ENCODE data around the gene SLC2A4RG. TPM values are rescaled to one million over a fixed set of nuclear protein-coding genes. Genes with fewer than 3 reads are reported as not detected.
A peak's percentile ranks its signal among the peaks of the same experiment; 100 is the strongest.

SLC2A4RG gene
- total and polyA plus RNA-seq, 12 donors, result 7.9 to 210 (median 47.9) TPM

DNA sequence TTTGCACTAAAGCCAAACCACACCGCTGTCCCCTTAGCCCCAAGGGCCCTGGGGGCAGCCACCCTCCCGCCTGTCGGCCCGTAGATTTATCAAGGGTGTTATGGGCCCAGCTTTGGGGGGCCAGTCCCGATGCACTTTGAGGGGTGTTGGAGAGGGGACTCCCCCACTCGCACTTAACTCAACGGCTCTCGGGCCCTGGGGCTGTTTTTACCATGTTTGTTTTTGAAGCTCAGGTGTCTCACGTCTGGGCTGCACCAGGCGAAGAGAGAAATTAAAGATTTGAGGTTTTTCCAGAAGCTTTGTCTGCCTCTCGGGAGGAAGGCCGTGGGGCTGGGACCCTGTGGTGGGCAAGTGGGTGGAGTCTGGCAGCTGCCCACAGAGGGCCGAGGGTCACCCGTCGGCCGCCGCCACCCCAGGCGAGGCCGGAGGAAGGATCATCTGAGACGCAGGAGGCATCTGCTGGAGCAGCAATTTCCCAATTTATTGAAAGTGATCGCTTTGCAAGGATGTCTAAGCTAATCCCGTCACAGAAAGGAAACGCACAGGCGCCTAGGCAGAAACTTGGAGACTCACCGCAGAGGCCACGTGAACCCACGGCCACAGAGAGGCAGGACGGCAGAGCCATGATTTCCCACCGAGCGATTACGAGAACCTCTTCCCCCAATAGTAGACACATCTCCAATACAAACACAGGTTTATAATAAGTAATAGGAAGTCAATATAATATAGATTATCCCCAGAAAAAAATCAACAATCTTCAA lies 3.8 kb downstream of the SLC2A4RG start:
- Histone ChIP-seq H3K27me3 (no peaks in the 10 kb centered on the region), H3K4me1 (replicated peaks in 1 of 2) (peaks cover 29 to 32% of the 10 kb centered on the region in 2 donors), H3K36me3 (replicated peaks in 1 of 2) (peaks cover 0 to 29% of the 10 kb centered on the region in 2 donors), H3K27ac (peak overlapping the region in 1 of 5 donors; percentile 85), H3K9me3 (replicated peaks in 1 of 3) (no peaks in the 10 kb centered on the region), H3K4me3 (no peak overlapping the region)
- DNase-seq, result no peak
- TF ChIP-seq POLR2A (IDR thresholded peaks at IDR 0.05), result no peak
- TF ChIP-seq, protein P1, sequence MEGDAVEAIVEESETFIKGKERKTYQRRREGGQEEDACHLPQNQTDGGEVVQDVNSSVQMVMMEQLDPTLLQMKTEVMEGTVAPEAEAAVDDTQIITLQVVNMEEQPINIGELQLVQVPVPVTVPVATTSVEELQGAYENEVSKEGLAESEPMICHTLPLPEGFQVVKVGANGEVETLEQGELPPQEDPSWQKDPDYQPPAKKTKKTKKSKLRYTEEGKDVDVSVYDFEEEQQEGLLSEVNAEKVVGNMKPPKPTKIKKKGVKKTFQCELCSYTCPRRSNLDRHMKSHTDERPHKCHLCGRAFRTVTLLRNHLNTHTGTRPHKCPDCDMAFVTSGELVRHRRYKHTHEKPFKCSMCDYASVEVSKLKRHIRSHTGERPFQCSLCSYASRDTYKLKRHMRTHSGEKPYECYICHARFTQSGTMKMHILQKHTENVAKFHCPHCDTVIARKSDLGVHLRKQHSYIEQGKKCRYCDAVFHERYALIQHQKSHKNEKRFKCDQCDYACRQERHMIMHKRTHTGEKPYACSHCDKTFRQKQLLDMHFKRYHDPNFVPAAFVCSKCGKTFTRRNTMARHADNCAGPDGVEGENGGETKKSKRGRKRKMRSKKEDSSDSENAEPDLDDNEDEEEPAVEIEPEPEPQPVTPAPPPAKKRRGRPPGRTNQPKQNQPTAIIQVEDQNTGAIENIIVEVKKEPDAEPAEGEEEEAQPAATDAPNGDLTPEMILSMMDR (IDR thresholded peaks at IDR 0.05), result no peak
- intact Hi-C loops (cut with DNase I), result no loop called here
- WGBS, 4 donors, result 85 to 88% (median 87%) methylated on average over 23 to 31 of the region's 31 CpGs

DNA sequence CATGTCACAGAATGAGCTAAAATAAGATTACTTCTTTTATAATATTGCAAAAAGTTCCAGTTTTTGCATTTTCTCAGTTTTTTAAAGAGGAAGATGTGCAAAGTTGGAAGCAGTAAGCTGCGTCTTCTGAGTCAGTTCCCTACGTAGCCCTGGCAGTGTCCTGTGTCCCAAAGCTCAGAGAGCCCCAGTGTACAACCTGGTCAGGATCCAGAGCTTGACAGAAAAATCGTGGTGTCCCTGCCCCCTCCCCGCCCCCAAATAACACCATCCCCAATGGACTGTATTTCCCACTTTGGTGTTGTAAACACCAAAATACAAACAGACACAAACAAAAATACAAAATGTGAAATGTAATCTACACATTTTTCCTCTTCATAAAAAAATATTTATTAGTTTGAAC lies 4.6 kb downstream of the SLC2A4RG start:
- H3K9me3 ChIP-seq (replicated peaks in 1 of 3), result no peaks in the 10 kb centered on the region
- H3K36me3 ChIP-seq (replicated peaks in 1 of 2), result peaks cover 0 to 29% of the 10 kb centered on the region in 2 donors

DNA sequence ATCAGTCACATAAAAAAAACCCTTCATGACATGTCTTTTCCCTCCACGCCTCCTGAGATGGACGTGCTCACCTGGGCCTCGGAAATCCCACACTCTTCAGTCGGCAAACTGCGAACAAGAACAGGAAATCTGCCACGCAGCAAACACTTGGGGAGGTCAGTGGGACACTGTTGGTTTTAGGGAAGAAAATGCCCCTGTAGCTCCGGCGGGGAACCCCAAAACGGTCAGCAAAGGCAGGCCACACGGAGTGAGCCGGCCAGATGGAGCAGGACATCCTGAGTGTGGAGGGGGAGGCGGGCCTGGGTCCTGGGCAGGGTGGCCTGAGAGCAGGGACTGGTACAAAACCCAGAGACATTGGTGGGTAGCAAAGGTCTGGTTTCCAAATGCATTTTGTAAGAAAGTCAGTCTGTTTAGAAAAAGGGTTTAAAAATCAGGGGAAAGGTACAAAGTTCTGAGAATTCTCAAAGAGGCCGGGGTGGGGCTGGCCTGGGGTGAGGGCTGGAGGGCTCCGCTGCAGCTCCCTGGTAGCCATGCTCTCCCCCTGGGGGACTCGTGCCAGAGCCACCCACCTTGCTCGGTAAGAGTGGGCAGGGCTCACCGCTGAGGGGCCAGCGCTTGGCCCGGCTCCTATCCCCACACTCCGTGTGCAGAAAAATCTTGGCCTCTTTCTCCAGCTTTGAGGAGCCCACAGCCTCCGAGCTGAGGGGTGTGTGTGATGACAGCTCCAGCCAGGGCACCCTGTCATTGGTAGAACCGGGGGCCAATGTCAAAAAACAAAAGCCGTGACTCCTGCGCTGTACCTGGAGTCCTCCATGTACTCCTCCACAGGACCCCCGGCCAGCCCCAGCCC lies 5.2 kb downstream of the SLC2A4RG start:
- no peaks in the 10 kb centered on the region for H3K27me3 ChIP-seq
- no peak overlapping the region for H3K4me3 ChIP-seq
- no peak for DNase-seq
- no peaks in the 10 kb centered on the region for H3K9me3 ChIP-seq (replicated peaks in 1 of 3)
- WGBS, 4 donors, result 79 to 85% (median 80%) methylated on average over 23 to 25 of the region's 25 CpGs
- H3K4me1 ChIP-seq (replicated peaks in 1 of 2), result peaks cover 20 to 24% of the 10 kb centered on the region in 2 donors
- H3K36me3 ChIP-seq (replicated peaks in 1 of 2), result peaks cover 0 to 29% of the 10 kb centered on the region in 2 donors
- H3K27ac ChIP-seq, result peak overlapping the region in 1 of 5 donors; percentile 5
- TF ChIP-seq, protein P1 (IDR thresholded peaks at IDR 0.05), result no peak
- no peak for TF ChIP-seq POLR2A (IDR thresholded peaks at IDR 0.05)
- intact Hi-C loops (cut with DNase I), result no loop called here

More for the DNA sequence above, 4.6 kb downstream of the SLC2A4RG start:
- Histone ChIP-seq H3K4me3 (no peak overlapping the region), H3K4me1 (replicated peaks in 1 of 2) (peaks cover 21 to 25% of the 10 kb centered on the region in 2 donors), H3K27ac (no peak overlapping the region), H3K27me3 (no peaks in the 10 kb centered on the region)
- no peak for TF ChIP-seq POLR2A (IDR thresholded peaks at IDR 0.05)
- TF ChIP-seq, protein P1 (IDR thresholded peaks at IDR 0.05), result no peak
- intact Hi-C loops (cut with DNase I), result no loop called here
- WGBS, 4 donors, result 60 to 68% (median 65%) methylated on average over 4 of the region's 4 CpGs
- no peak for DNase-seq

DNA sequence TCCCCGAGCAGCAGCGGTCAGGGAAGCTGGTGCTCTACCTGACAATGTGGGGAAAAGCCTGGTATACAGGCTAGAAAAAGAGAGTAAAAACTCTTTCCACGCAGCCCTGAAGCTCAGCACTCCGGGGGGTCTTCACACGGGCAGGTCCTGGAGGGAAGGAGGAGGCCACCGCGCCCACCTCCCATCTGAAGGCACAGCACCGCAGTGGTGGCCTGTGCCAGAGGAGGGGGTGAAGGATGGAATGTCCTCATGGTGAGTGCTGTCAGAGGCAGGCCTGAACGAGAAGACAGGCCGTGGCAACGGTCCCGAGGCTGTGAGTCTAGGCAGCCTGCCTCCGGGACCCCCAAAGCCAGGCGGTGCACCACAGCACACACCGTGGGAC lies 5.8 kb downstream of the SLC2A4RG start:
- intact Hi-C loops (cut with DNase I), result no loop called here
- H3K9me3 ChIP-seq (replicated peaks in 1 of 3), result no peaks in the 10 kb centered on the region
- H3K27ac ChIP-seq, result no peak overlapping the region
- TF ChIP-seq POLR2A (IDR thresholded peaks at IDR 0.05), result no peak
- TF ChIP-seq, protein P1 (IDR thresholded peaks at IDR 0.05), result no peak
- peaks cover 18 to 21% of the 10 kb centered on the region in 2 donors for H3K4me1 ChIP-seq (replicated peaks in 1 of 2)
- no peak for DNase-seq
- peaks cover 0 to 29% of the 10 kb centered on the region in 2 donors for H3K36me3 ChIP-seq (replicated peaks in 1 of 2)
- WGBS, 4 donors, result 76 to 88% (median 80%) methylated on average over 15 of the region's 15 CpGs
- no peak overlapping the region for H3K4me3 ChIP-seq
- H3K27me3 ChIP-seq, result no peaks in the 10 kb centered on the region

Data from adrenal gland (tissue), 12 donors.